SH-SY5Y (cell line): Measurements from ENCODE around the gene FAM168A.

Experiments
- GATA2 ChIP-seq: IDR thresholded peaks from 2 replicates; pipeline ENCODE4 v1.6.1; 2011; ENCODE audit warnings: mild to moderate bottlenecking, low read depth, low read length
- GATA3 ChIP-seq: IDR thresholded peaks from 2 replicates; pipeline ENCODE4 v1.6.1; 2011; ENCODE audit warnings: low read depth, mild to moderate bottlenecking, low read length, moderate library complexity

The FAM168A gene

GRCh38 chr11:73388265-73389133 lies 209.4 kb downstream of the FAM168A start:
- TF ChIP-seq GATA3 (no peak), GATA2 (no peak)

- no peak for TF ChIP-seq GATA3
- no peak for TF ChIP-seq GATA2
These were observed 210.2 kb downstream of the FAM168A start for GRCh38 chr11:73387594-73388264.

GRCh38 chr11:73386546-73386945 lies 211.4 kb downstream of the FAM168A start:
- TF ChIP-seq GATA3 (no peak), GATA2 (no peak)

- TF ChIP-seq GATA2, result no peak
- TF ChIP-seq GATA3, result no peak
These were observed 211.9 kb downstream of the FAM168A start for GRCh38 chr11:73386016-73386415.

GRCh38 chr11:73384872-73385689 lies 212.8 kb downstream of the FAM168A start:
- TF ChIP-seq GATA2, result no peak
- no peak for TF ChIP-seq GATA3

GRCh38 chr11:73384531-73384871 lies 213.4 kb downstream of the FAM168A start:
- TF ChIP-seq GATA2, result no peak
- no peak for TF ChIP-seq GATA3

- TF ChIP-seq GATA2, result no peak
- no peak for TF ChIP-seq GATA3
These were observed 213.8 kb downstream of the FAM168A start for GRCh38 chr11:73384125-73384441.

GRCh38 chr11:73383249-73384124 lies 214.4 kb downstream of the FAM168A start:
- TF ChIP-seq GATA2, result no peak
- TF ChIP-seq GATA3, result no peak

GRCh38 chr11:73382747-73383146 lies 215.2 kb downstream of the FAM168A start:
- TF ChIP-seq GATA3 (no peak), GATA2 (no peak)

- TF ChIP-seq GATA2 (no peak), GATA3 (no peak)
These were observed 215.7 kb downstream of the FAM168A start for GRCh38 chr11:73382183-73382582.

- no peak for TF ChIP-seq GATA2
- no peak for TF ChIP-seq GATA3
These were observed 216.3 kb downstream of the FAM168A start for GRCh38 chr11:73381589-73381988.

GRCh38 chr11:73380897-73381410 lies 217.0 kb downstream of the FAM168A start:
- TF ChIP-seq GATA2, result no peak
- TF ChIP-seq GATA3, result no peak

- TF ChIP-seq GATA3 (no peak), GATA2 (no peak)
These were observed 217.6 kb downstream of the FAM168A start for GRCh38 chr11:73380331-73380730.

GRCh38 chr11:73379189-73379880 lies 218.6 kb downstream of the FAM168A start:
- no peak for TF ChIP-seq GATA3
